ENCODE measurements around the gene VEPH1.

The VEPH1 gene

GRCh38 chr3:157502916-157503595 is at the start of gene VEPH1:
Gene VEPH1 (minus strand): TSS chr3:157503416. CDS start chr3:157495349, 8,067 bp downstream.
- DNase-seq = no peak

DNA sequence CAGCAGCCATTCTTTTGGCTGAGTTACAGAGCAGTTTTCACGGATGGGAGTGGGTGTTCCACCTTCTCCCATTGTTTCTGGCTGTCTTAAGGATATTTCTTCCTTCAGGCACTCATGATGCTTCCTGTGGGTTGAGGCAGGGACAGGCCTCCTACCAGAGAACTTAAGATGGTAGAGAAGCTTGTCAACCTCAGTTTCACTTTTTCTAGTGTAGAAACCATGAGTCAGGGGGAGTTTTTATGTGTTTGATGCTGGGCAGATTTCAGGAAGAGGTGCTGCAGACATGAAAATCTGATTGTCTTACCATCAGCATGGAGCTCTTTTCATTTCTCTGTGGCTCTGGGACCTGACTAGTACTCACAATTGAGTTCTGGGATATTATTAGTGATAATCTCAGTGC is 48.7 kb upstream of the VEPH1 start:
- no peak for DNase-seq

GRCh38 chr3:157549498-157549897 is 46.3 kb upstream of the VEPH1 start:
- no peak for DNase-seq

DNA sequence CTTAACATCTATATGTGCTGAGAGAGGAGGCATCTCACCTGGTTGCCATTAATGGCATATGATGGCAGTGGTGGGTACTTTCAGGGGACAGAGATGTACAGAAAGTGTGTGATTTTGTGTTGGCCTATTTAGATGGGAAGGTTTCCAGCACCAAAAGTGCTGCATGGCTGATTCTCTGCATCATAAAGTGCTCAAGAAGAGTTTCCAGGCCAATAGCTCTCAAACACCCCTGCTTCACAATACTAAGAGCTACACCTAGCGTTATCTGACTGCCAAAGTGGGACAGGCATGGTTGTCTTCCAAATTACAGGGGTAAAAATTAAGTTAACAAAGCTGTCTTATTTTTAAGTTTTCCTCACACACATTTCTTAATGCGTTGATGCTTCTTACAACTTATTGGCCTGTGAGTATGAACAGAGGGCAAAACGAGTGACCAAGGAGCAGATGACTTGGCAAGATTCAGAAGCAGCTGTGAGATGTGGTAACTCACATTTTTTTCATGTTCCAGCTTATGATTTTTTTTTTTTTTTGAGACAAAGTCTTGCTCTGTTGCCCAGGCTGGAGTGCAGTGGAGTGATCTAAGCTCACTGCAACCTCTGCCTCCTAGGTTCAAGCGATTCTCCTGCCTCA is 41.4 kb upstream of the VEPH1 start:
- DNase-seq = no peak

DNA sequence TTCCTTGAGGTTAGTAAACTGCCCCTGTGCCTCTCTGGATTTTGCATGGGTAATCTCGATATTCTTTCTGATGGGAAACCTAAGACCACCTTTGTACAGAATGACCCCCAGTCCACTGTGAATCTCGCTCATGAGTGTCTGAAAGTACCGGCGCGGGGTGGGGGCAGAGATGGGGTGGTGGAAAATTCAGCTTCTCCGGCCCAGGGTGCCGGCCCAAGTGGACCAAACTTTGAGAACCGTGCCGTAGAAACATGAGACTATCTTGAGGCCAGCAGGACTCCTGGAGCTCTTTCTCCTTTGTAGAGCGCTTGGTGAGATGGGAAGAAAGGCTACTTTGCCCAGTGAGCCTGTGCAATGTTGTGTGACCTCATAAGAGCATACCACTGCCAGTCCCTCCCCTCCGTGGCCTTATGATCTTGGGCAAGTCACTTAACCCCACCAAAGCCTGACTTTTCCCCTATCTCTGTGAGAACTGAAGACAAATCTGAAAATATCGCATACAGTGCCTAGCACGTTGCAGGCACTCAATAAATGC is 40.4 kb upstream of the VEPH1 start:
- DNase-seq = no peak

GRCh38 chr3:157542711-157543500 is 39.7 kb upstream of the VEPH1 start:
- no peak for DNase-seq

GRCh38 chr3:157541506-157542236 is 38.5 kb upstream of the VEPH1 start:
- no peak for DNase-seq

GRCh38 chr3:157540656-157541055 is 37.4 kb upstream of the VEPH1 start:
- no peak for DNase-seq

DNA sequence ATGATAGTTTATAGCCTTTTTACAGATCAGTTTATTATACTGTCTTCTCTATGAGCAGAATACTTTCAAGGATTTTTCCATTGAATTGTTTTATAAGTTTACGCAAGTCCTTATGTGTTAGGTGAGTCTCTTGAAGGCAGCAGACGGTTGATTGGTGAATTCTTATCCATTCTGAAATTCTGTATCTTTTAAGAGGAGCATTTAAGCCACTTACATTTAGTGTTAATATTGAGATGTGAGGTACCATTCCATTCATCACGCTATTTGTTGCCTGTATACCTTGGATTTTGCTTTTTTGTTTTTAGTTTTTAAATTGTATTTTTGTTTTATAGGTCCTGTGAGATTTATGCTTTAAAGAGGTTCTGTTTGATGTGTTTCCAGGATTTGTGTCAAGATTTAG is 32.5 kb upstream of the VEPH1 start:
- DNase-seq = no peak

GRCh38 chr3:157534725-157535161 is 31.5 kb upstream of the VEPH1 start:
- DNase-seq = no peak

DNA sequence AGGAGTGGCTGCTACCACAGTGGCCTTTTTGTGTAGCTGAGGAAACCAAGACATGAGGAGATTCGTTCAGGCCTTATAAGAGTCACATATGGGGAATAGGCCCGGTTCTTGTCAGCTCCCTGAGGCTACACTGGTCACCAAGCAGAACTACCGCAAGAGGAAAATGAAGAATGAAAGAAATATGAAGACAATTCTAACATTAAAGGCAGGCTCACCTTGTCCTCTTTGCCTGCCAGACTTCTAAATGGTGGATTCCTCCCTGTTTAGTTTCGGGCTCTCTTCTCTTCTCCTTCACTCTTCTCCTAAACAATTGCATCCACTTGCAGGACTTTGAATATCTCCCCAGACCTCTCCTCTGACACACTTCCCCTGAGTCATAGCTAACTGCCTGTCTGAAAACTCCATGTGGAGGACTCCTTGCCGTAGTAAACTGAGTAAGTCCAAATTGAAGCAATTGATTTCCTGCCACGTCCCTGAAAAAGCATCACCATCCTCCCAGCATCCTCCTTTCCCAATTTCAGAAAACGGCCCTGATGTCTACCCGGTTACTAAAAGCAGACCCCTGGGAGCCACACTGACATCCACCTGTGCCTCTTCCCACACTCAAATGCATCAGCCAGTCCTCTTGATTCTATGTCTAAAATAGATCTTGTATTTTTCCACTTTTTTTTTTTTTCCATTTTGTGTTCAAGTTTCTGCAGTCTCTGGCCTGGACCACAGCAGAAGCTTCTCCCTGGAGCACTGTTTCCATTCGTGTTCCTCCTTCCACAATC is 30.3 kb upstream of the VEPH1 start:
- DNase-seq = no peak

DNA sequence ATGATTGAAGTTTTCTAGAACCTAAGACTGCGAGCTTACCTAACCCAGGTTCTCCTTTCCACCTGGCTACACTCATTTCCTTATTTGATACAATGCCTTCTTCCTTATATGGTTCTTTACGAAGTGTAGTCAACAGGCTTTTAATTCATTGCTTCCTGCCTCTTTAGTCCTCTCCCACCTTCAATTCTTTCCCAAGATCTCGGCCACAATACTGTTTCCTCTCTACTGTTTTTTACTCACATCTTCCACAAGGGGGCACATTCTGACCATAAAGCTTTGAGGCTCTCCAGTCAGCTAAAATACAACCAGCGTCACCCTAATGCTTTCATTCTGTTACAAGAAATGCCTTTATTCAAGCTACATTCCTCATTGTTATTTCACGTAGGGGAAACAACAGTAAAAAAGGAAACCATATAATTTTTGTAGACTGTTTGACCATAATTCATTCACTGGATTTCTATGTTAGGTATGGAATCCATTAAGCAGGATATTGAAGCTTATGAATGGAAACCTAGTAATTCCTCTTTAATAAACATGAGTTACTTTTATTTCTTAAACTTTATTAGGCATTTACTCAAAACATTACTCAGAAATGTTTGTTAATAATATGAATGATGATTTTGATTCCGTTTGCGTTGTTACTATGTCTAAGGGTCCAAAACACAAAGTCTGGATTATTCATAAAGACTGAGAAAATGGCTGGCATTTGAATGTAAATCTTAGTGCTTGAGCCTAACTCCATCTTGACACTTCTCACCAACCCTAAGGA is 29.5 kb upstream of the VEPH1 start:
- DNase-seq = peak; percentile 30 to 59

DNA sequence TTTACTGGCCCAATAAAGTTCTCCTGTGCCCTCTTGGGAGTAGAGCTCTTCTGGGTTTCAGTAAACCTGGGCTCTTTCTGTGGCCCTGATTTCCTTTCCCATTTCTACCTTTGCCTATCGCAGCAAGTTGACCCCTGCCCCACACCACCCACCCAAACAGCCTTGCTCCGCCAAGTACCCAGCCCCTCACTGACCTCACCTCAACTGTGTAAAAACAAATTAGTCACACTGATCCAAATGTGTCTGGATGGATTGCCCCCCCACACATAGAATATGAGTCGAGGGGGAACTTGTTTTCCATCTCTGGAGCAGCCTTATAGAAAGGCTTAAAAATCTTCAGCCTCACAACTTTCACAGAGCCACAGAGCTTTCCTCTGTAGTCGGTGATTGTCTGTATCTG is 28.6 kb upstream of the VEPH1 start:
- DNase-seq = no peak

- no peak for DNase-seq
These were observed 28.1 kb upstream of the VEPH1 start for GRCh38 chr3:157531301-157531660.

DNA sequence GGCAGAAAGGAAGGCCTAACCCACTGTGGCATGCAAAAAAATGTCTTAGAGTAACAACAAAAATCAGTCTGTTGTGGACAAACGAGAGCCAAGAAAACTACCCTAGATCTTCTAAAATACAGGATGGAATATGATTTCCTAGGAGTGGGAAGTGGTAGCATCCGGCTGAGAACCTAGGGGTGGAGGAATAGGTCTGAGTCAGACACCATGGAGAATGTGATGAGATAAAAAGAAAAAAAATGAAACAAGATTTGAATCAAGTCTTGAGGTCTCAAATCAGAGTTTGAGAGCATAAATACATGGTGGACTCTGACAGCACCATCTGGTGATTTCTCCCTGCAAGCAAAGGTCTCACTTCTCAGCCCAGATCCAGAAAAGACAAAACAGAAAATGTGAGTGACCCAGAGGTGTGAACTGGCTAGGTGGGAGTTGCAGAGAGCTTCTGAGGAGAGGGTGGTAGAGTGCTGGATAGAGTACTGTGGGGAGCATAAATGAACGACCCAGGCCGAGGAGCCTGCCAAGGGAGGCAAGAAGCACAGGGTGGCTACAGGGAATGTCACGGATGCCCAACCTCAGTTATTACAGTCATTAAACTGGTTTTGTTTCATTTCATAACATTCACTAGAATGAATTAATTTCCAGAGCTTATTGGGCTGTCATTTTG is 27.6 kb upstream of the VEPH1 start:
- DNase-seq = no peak

GRCh38 chr3:157529751-157530150 is 26.5 kb upstream of the VEPH1 start:
- no peak for DNase-seq

DNA sequence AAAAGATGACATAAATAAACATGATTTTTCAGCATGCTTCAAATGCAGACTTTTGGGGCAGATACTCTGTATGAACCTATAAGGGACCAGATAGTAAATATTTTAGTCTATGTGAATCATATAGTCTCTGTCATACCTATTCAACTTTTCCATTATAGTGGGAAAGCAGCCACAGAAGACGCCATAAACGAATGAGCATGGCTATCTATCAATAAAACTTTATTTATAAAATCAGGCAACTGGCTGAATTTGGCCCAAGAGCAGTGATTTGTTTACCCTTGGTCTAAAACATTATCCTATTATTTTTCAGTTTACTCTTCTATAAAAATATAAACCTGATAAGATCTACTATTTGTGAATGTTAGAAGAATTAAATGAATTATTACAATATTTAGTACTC is 25.9 kb upstream of the VEPH1 start:
- DNase-seq = no peak

DNA sequence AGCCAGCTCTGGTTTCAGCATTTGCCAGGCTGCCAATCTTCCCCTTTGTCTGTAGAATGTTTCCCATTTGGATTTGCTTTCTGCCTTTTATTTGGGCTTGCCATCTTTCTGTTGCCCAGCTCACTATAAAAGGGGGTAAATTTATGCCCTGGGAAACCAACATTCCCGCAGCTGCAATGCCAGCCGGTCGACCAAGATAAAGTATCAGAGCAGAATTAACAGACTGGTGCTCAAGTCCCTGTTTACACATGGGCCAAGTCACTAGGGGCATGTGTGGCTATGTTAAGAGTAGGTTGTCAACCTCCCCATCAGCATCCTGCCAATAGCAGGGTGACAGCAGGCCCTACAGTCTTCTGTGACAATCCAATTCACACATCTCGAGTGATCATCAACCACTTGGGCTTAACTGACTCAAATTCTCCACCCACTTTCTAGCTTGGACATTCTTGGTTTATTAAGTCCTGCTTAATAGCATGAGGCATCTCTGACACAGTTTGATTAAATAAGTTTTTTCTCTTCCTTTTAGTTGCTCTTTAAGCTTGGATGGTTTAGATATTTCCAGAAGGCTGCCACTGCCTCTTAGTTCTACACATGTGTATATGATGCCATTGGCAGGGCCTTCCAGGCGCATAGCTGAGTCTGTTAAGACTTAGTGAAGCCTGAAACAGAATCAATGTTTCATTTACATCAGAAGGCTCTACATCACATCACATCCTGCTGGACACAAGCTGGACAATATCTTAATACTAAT is 24.1 kb upstream of the VEPH1 start:
- no peak for DNase-seq

DNA sequence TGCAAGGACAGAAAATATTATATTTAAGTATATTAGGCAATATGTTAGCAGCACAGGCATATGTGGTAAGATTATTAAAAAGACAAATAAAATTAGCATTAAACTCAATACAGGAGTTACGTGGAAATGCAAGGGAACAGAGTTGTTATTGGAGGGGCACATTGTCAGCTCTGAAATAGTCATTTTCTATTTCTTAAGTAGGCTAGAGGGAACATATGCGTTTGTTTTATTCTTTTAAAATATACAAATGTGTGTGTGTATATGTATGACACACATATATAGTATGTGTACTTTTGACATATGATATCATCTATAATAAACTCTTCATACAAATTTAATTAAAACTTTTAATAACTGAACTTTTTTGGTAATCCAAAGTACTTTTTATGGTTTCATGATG is 22.8 kb upstream of the VEPH1 start:
- no peak for DNase-seq

DNA sequence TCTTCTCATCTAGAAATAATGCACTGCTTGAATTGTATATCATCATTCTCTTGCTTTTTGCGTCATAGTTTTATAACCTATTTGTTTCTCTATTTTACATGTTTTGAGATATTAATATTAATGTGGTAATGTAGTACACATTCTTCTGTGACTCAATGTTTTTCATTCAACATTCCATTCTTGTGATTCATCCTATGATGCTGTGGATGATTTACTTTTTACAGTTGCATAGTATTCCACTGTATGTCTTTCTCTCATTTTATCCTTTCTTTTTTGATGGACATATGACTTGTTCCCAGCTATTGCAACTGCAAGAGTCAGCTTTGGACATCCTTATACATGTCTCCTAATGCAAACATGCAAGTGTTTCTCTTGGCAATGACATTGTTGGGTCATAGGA is 20.6 kb upstream of the VEPH1 start:
- DNase-seq = no peak

Data from NCI-H1930 (cell line).